HG03060 (cell line): Measurements from ENCODE around the gene TSPAN3.

Experiments
- ATAC-seq: cut with Tn5 transposase; IDR thresholded peaks from one replicate; pipeline ENCODE4 v1.9.1; 2021; ENCODE audit warnings: low read depth, moderate number of reproducible peaks; ENCODE audit not compliant: unreplicated experiment

Gene TSPAN3

GRCh38 chr15:77085297-77085696 lies 14.4 kb upstream of the TSPAN3 start:
- no peak for ATAC-seq

GRCh38 chr15:77084436-77084835 lies 13.5 kb upstream of the TSPAN3 start:
- no peak for ATAC-seq

- ATAC-seq, result peak; percentile 46
Observed at GRCh38 chr15:77083381-77084160, 12.7 kb upstream of the TSPAN3 start.

GRCh38 chr15:77081971-77082370 lies 11.1 kb upstream of the TSPAN3 start:
- no peak for ATAC-seq

GRCh38 chr15:77076323-77076915 lies 5.5 kb upstream of the TSPAN3 start:
- no peak for ATAC-seq

- ATAC-seq, result no peak
Observed at GRCh38 chr15:77075528-77075927, 4.6 kb upstream of the TSPAN3 start.

- no peak for ATAC-seq
Observed at GRCh38 chr15:77074350-77074749, 3.4 kb upstream of the TSPAN3 start.

GRCh38 chr15:77071305-77072223 lies 655 bp upstream of the TSPAN3 start:
- ATAC-seq, result no peak

GRCh38 chr15:77070180-77070494 lies 772 bp downstream of the TSPAN3 start:
- no peak for ATAC-seq

GRCh38 chr15:77069521-77070121 lies 1.3 kb downstream of the TSPAN3 start:
- ATAC-seq, result no peak

GRCh38 chr15:77068633-77069032 lies 2.3 kb downstream of the TSPAN3 start:
- ATAC-seq, result no peak

GRCh38 chr15:77067691-77068367 lies 3.1 kb downstream of the TSPAN3 start:
- no peak for ATAC-seq

GRCh38 chr15:77066971-77067690 lies 3.8 kb downstream of the TSPAN3 start:
- ATAC-seq, result no peak

GRCh38 chr15:77064539-77065308 lies 6.2 kb downstream of the TSPAN3 start:
- no peak for ATAC-seq

- no peak for ATAC-seq
Observed at GRCh38 chr15:77064063-77064462, 6.8 kb downstream of the TSPAN3 start.

GRCh38 chr15:77063249-77063648 lies 7.7 kb downstream of the TSPAN3 start:
- ATAC-seq, result no peak

- ATAC-seq, result no peak
Observed at GRCh38 chr15:77060546-77060945, 10.4 kb downstream of the TSPAN3 start.

- ATAC-seq, result no peak
Observed at GRCh38 chr15:77059786-77060361, 11.0 kb downstream of the TSPAN3 start.

- no peak for ATAC-seq
Observed at GRCh38 chr15:77058468-77058867, 12.4 kb downstream of the TSPAN3 start.
